Activated naive CD8-positive, alpha-beta T cell treated with anti-CD3 and anti-CD28 coated beads, Interleukin-2, amount 10 ng/mL, durations not matched to agents 7 days and 5 days (primary cell): ENCODE results near the gene CHGA. TPM values are rescaled to one million over a fixed set of nuclear protein-coding genes. Genes with fewer than 3 reads are reported as not detected.

Experiments used
- ATAC-seq: fragments of 150-1000 bp; cut with Tn5 transposase; one replicate; pipeline ENCODE4 v1.10.0; 2021; ENCODE audit warnings: low read depth, moderate library complexity
- POLR2A ChIA-PET: fragments of 350-600 bp; sonication (Branson Sonifier 250); formaldehyde crosslinking; loops from one replicate; lab custom pipeline; 2021; ENCODE audit warnings: antibody characterized with exemption; lab: Charles Lee
- DNase-seq: peaks from one replicate; pipeline ENCODE4 v3.0.0; 2021
- H3K27ac Mint-ChIP-seq: one replicate; pipeline ENCODE4 v1.8.0; 2022; ENCODE audit warnings: mild to moderate bottlenecking, mixed read lengths
- H3K27me3 Mint-ChIP-seq: one replicate; pipeline ENCODE4 v1.8.0; 2022; ENCODE audit warnings: mild to moderate bottlenecking, moderate library complexity, mixed read lengths
- H3K36me3 Mint-ChIP-seq: one replicate; pipeline ENCODE4 v1.8.0; 2021; ENCODE audit warnings: mild to moderate bottlenecking, mixed read lengths
- H3K4me1 Mint-ChIP-seq: one replicate; pipeline ENCODE4 v1.8.0; 2021; ENCODE audit warnings: mixed read lengths
- H3K4me3 Mint-ChIP-seq: one replicate; pipeline ENCODE4 v1.8.0; 2022; ENCODE audit warnings: mild to moderate bottlenecking, moderate library complexity, mixed read lengths
- H3K9me3 Mint-ChIP-seq: one replicate; pipeline ENCODE4 v1.8.0; 2021; ENCODE audit warnings: mixed read lengths
- total RNA-seq, 2 experiments: library from RNA; stranded (reverse); gene quantifications; one replicate each; pipeline ENCODE4 v1.2.3, GENCODE V29; 2021

CHGA gene
- total RNA-seq, 2 experiments from 2014 or later: not detected

- H3K36me3 Mint-ChIP-seq: no peaks in the 10 kb centered on the region
- no peak for DNase-seq
- no peak overlapping the region for H3K4me3 Mint-ChIP-seq
- no peaks in the 10 kb centered on the region for H3K9me3 Mint-ChIP-seq
- H3K27ac Mint-ChIP-seq: no peak overlapping the region
- no peak for ATAC-seq
- H3K4me1 Mint-ChIP-seq: no peaks in the 10 kb centered on the region
- H3K27me3 Mint-ChIP-seq: no peaks in the 10 kb centered on the region
- POLR2A ChIA-PET: no interaction called here
Observed at GRCh38 chr14:92938890-92939671, 16.1 kb downstream of the CHGA start.

- no peak for ATAC-seq
- no peak overlapping the region for H3K27ac Mint-ChIP-seq
- POLR2A ChIA-PET: no interaction called here
- H3K36me3 Mint-ChIP-seq: no peaks in the 10 kb centered on the region
- DNase-seq: no peak
- H3K4me1 Mint-ChIP-seq: no peaks in the 10 kb centered on the region
- H3K9me3 Mint-ChIP-seq: no peaks in the 10 kb centered on the region
- H3K4me3 Mint-ChIP-seq: no peak overlapping the region
- no peaks in the 10 kb centered on the region for H3K27me3 Mint-ChIP-seq
Observed at GRCh38 chr14:92939699-92940098, 16.7 kb downstream of the CHGA start.

GRCh38 chr14:92940543-92940942, 17.6 kb downstream of the CHGA start:
- Mint-ChIP-seq H3K4me3 (no peak overlapping the region), H3K27me3 (no peaks in the 10 kb centered on the region)
- POLR2A ChIA-PET: no interaction called here

GRCh38 chr14:92941531-92941930, 18.6 kb downstream of the CHGA start:
- Mint-ChIP-seq H3K4me1 (no peaks in the 10 kb centered on the region), H3K4me3 (no peak overlapping the region), H3K27ac (no peak overlapping the region), H3K36me3 (peaks cover 1% of the 10 kb centered on the region), H3K27me3 (no peaks in the 10 kb centered on the region), H3K9me3 (no peaks in the 10 kb centered on the region)
- POLR2A ChIA-PET: no interaction called here
- no peak for DNase-seq
- no peak for ATAC-seq

More at GRCh38 chr14:92940543-92940942, 17.6 kb downstream of the CHGA start:
- Mint-ChIP-seq H3K27ac (no peak overlapping the region), H3K9me3 (no peaks in the 10 kb centered on the region), H3K4me1 (no peaks in the 10 kb centered on the region), H3K36me3 (no peaks in the 10 kb centered on the region)
- ATAC-seq: no peak
- no peak for DNase-seq

GRCh38 chr14:92942136-92942535, 19.2 kb downstream of the CHGA start:
- ATAC-seq (no peak), DNase-seq (no peak)
- no peak overlapping the region for H3K4me3 Mint-ChIP-seq
- H3K27me3 Mint-ChIP-seq: no peaks in the 10 kb centered on the region
- H3K9me3 Mint-ChIP-seq: no peaks in the 10 kb centered on the region
- H3K27ac Mint-ChIP-seq: no peak overlapping the region
- H3K36me3 Mint-ChIP-seq: peaks cover 1% of the 10 kb centered on the region
- no peaks in the 10 kb centered on the region for H3K4me1 Mint-ChIP-seq
- POLR2A ChIA-PET: no interaction called here

GRCh38 chr14:92942576-92942975, 19.6 kb downstream of the CHGA start:
- POLR2A ChIA-PET: no interaction called here
- Mint-ChIP-seq H3K4me1 (no peaks in the 10 kb centered on the region), H3K4me3 (no peak overlapping the region), H3K27ac (no peak overlapping the region), H3K27me3 (no peaks in the 10 kb centered on the region), H3K36me3 (peaks cover 1% of the 10 kb centered on the region), H3K9me3 (no peaks in the 10 kb centered on the region)
- ATAC-seq (no peak), DNase-seq (no peak)

- ATAC-seq (no peak), DNase-seq (no peak)
- Mint-ChIP-seq H3K9me3 (no peaks in the 10 kb centered on the region), H3K27ac (no peak overlapping the region), H3K36me3 (peaks cover 1% of the 10 kb centered on the region), H3K27me3 (no peaks in the 10 kb centered on the region), H3K4me1 (no peaks in the 10 kb centered on the region), H3K4me3 (no peak overlapping the region)
- POLR2A ChIA-PET: no interaction called here
Observed at GRCh38 chr14:92942976-92943710, 20.2 kb downstream of the CHGA start.

- no peaks in the 10 kb centered on the region for H3K27me3 Mint-ChIP-seq
- no peaks in the 10 kb centered on the region for H3K4me1 Mint-ChIP-seq
- ATAC-seq (no peak), DNase-seq (no peak)
- POLR2A ChIA-PET: no interaction called here
- H3K4me3 Mint-ChIP-seq: no peak overlapping the region
- no peak overlapping the region for H3K27ac Mint-ChIP-seq
- H3K36me3 Mint-ChIP-seq: peaks cover 1% of the 10 kb centered on the region
- no peaks in the 10 kb centered on the region for H3K9me3 Mint-ChIP-seq
Observed at GRCh38 chr14:92943855-92944570, 21.1 kb downstream of the CHGA start.

- no peak overlapping the region for H3K4me3 Mint-ChIP-seq
- H3K9me3 Mint-ChIP-seq: no peaks in the 10 kb centered on the region
- POLR2A ChIA-PET: no interaction called here
- H3K27me3 Mint-ChIP-seq: no peaks in the 10 kb centered on the region
- ATAC-seq: no peak
- no peak for DNase-seq
- no peaks in the 10 kb centered on the region for H3K4me1 Mint-ChIP-seq
- peaks cover 1% of the 10 kb centered on the region for H3K36me3 Mint-ChIP-seq
- no peak overlapping the region for H3K27ac Mint-ChIP-seq
Observed at GRCh38 chr14:92944976-92945375, 22.0 kb downstream of the CHGA start.

GRCh38 chr14:92945544-92945943, 22.6 kb downstream of the CHGA start:
- H3K27me3 Mint-ChIP-seq: no peaks in the 10 kb centered on the region
- no peak overlapping the region for H3K27ac Mint-ChIP-seq
- H3K4me3 Mint-ChIP-seq: no peak overlapping the region
- no peak for ATAC-seq
- no peaks in the 10 kb centered on the region for H3K9me3 Mint-ChIP-seq
- POLR2A ChIA-PET: no interaction called here
- H3K36me3 Mint-ChIP-seq: peaks cover 2% of the 10 kb centered on the region
- no peak for DNase-seq
- H3K4me1 Mint-ChIP-seq: no peaks in the 10 kb centered on the region

GRCh38 chr14:92945959-92946846, 23.3 kb downstream of the CHGA start:
- Mint-ChIP-seq H3K27ac (peak overlapping the region; percentile 5), H3K36me3 (peaks cover 4% of the 10 kb centered on the region), H3K27me3 (no peaks in the 10 kb centered on the region), H3K9me3 (no peaks in the 10 kb centered on the region), H3K4me1 (no peaks in the 10 kb centered on the region), H3K4me3 (no peak overlapping the region)
- ATAC-seq (no peak), DNase-seq (no peak)
- POLR2A ChIA-PET: no interaction called here

GRCh38 chr14:92946847-92947545, 24.0 kb downstream of the CHGA start:
- DNase-seq: no peak
- Mint-ChIP-seq H3K27ac (no peak overlapping the region), H3K4me1 (peaks cover 2% of the 10 kb centered on the region), H3K36me3 (peaks cover 7% of the 10 kb centered on the region), H3K4me3 (no peak overlapping the region), H3K9me3 (no peaks in the 10 kb centered on the region), H3K27me3 (no peaks in the 10 kb centered on the region)
- POLR2A ChIA-PET: no interaction called here
- ATAC-seq: no peak
